ENCODE measurements around the gene NUDT15. TPM values are rescaled to one million over a fixed set of nuclear protein-coding genes. Genes with fewer than 3 reads are reported as not detected.
"Not testable (repeated sequence)": the region's sequence is repeated elsewhere in the genome, so short reads cannot be mapped to it uniquely, and the experiment has no call there.

NUDT15 gene
- total RNA-seq, 4 donors from 2014 or later = 5.6 to 10.0 (median 9.1) TPM

DNA sequence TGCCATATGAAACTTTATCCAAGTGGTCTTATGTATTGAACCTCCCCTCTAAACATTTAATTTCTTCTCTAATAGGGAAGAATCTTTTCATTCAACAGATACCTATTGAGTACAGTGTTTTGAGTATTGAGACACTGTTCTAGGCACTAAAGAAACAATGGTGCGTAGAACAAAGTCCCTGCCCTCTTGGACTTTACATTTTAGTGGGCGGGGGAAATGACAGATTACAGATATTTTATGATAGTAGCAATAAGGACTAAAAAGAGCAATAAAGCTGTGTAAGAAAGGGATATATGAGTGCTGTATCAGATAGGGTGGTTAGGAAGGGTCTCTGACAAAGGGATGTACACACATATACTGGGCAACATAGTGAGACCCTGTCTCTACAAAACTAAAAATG, 5.4 kb downstream of the NUDT15 start:
- no peaks in the 10 kb centered on the region for H3K27me3 ChIP-seq
- peaks cover 20% of the 10 kb centered on the region for H3K36me3 ChIP-seq
- no peak overlapping the region for H3K27ac ChIP-seq
- WGBS = 94% methylated on average over 2 of the region's 2 CpGs
- DNase-seq (ENCODE audit: low spot score in 2 of 2) = no peak
- no peak for TF ChIP-seq POLR2AphosphoS5 (IDR thresholded peaks at IDR 0.05)
- TF ChIP-seq, protein P1, sequence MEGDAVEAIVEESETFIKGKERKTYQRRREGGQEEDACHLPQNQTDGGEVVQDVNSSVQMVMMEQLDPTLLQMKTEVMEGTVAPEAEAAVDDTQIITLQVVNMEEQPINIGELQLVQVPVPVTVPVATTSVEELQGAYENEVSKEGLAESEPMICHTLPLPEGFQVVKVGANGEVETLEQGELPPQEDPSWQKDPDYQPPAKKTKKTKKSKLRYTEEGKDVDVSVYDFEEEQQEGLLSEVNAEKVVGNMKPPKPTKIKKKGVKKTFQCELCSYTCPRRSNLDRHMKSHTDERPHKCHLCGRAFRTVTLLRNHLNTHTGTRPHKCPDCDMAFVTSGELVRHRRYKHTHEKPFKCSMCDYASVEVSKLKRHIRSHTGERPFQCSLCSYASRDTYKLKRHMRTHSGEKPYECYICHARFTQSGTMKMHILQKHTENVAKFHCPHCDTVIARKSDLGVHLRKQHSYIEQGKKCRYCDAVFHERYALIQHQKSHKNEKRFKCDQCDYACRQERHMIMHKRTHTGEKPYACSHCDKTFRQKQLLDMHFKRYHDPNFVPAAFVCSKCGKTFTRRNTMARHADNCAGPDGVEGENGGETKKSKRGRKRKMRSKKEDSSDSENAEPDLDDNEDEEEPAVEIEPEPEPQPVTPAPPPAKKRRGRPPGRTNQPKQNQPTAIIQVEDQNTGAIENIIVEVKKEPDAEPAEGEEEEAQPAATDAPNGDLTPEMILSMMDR (IDR thresholded peaks at IDR 0.05) = no peak
- TF ChIP-seq EP300 (IDR thresholded peaks at IDR 0.05) = no peak
- TF ChIP-seq POLR2A (IDR thresholded peaks at IDR 0.05) = no peak
- no peak overlapping the region for H3K4me3 ChIP-seq
- no peaks in the 10 kb centered on the region for H3K9me3 ChIP-seq
- peaks cover 8% of the 10 kb centered on the region for H3K4me1 ChIP-seq

DNA sequence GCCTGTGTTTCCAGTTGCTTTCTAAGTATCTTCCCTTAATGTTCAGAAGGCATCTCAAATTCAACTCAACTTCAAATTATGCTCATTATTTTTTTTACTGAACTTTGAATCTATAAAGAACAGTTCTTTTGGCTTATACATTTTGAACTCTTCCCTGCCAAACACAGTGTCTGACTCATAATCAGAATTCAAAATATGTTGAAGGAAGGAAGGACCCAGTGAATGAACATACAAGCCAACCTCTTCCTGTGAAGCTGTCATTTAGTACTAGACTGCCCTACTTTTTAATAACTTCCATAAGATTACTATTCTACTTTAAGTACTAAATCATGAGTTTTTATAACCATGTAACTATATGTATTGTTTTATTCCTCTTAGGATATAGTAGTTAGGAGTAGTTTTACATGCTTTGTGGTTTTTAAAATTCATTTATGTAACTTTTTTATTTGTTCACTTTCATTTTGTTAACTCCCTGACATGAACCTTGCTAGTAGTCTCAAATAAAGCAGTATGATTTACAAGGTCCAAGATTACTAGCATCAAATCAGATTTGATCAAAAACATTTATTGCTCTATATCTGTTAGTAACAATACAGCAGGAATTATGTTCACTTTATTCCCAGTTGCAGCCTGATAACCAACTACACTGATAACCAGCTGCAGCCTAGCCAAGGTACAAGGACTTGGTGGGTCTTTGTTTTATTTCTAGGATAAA, 6.4 kb downstream of the NUDT15 start:
- H3K4me3 ChIP-seq = no peak overlapping the region
- no peaks in the 10 kb centered on the region for H3K9me3 ChIP-seq
- no peak for DNase-seq (ENCODE audit: low spot score in 2 of 2)
- no peaks in the 10 kb centered on the region for H3K27me3 ChIP-seq
- TF ChIP-seq POLR2A (IDR thresholded peaks at IDR 0.05) (no peak), EP300 (IDR thresholded peaks at IDR 0.05) (no peak), POLR2AphosphoS5 (IDR thresholded peaks at IDR 0.05) (no peak)
- TF ChIP-seq, protein P1 (IDR thresholded peaks at IDR 0.05) = no peak
- H3K36me3 ChIP-seq = peaks cover 25% of the 10 kb centered on the region
- no peak overlapping the region for H3K27ac ChIP-seq
- H3K4me1 ChIP-seq = no peaks in the 10 kb centered on the region

DNA sequence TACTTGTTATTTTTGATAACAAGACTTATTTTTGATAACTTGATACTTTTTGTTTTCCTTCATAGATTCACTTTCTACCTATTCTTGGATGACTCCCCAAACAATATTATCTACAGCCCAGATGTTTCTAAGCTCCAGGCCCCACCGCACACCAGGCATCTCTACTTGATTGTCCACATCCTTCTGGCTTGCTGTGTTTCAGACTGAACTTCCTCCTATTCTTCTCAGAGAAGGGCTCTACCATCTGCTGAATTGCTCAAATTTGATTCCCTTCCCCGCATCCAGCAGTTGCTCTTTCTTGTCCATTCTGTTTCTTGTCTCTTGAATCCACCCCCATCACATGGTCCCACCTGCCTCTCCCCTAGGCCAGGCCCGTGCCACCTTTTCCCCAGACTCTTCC, 13.0 kb downstream of the NUDT15 start:
- Histone ChIP-seq H3K4me1 (no peaks in the 10 kb centered on the region), H3K9me3 (no peaks in the 10 kb centered on the region), H3K27me3 (no peaks in the 10 kb centered on the region), H3K4me3 (no peak overlapping the region), H3K36me3 (peaks cover 66% of the 10 kb centered on the region), H3K27ac (no peak overlapping the region)
- TF ChIP-seq POLR2A (IDR thresholded peaks at IDR 0.05) = no peak
- no peak for TF ChIP-seq EP300 (IDR thresholded peaks at IDR 0.05)
- TF ChIP-seq POLR2AphosphoS5 (IDR thresholded peaks at IDR 0.05) = no peak
- TF ChIP-seq, protein P1 (IDR thresholded peaks at IDR 0.05) = no peak
- no peak for DNase-seq (ENCODE audit: low spot score in 2 of 2)
- WGBS = 86% methylated on average over 3 of the region's 3 CpGs

DNA sequence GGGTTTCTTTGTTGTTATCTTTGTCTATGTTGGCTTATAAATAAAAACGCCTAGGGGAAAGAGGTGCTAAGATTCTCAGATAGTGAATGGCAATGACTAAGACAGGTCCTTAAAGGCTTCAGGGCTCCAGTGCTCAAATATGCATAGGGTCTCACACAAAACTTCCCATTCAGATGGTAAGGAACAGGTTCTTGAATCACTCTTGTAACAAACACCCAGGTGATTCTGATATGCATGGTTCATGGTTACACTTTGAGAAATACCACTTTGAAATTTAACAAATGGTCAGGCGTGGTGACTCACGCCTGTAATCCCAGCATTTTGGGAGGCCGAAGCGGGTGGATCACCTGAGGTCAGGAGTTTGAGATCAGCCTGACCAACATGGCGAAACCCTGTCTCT, 17.1 kb downstream of the NUDT15 start:
- Histone ChIP-seq H3K9me3 (no peaks in the 10 kb centered on the region), H3K27ac (no peak overlapping the region), H3K4me3 (no peak overlapping the region), H3K4me1 (no peaks in the 10 kb centered on the region), H3K36me3 (peaks cover 48% of the 10 kb centered on the region), H3K27me3 (no peaks in the 10 kb centered on the region)
- WGBS = 92% methylated on average over 6 of the region's 6 CpGs
- TF ChIP-seq POLR2AphosphoS5 (IDR thresholded peaks at IDR 0.05) = no peak
- TF ChIP-seq, protein P1 (IDR thresholded peaks at IDR 0.05) = no peak
- no peak for TF ChIP-seq POLR2A (IDR thresholded peaks at IDR 0.05)
- no peak for TF ChIP-seq EP300 (IDR thresholded peaks at IDR 0.05)
- DNase-seq (ENCODE audit: low spot score in 2 of 2) = no peak

DNA sequence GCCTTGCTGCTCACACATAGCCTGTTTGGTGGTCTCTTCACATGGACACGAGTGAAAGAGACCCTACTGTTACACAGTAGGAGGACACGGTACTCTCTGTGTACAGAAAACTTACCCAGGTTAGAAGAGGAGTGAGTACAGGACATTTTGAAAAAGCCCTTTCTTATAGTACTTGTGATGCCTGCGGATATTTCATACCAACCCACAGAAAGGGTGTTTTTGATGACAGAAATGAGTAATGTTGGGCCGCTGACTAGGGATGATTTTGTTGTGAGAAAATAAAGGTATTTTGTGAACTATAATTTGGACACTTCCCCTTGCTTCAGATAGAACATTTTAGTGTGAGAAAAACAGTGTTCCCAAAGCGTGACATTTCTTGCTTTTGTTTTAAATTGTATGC, 18.2 kb downstream of the NUDT15 start:
- Histone ChIP-seq H3K36me3 (peaks cover 40% of the 10 kb centered on the region), H3K4me1 (no peaks in the 10 kb centered on the region), H3K27ac (no peak overlapping the region), H3K9me3 (no peaks in the 10 kb centered on the region), H3K27me3 (no peaks in the 10 kb centered on the region), H3K4me3 (no peak overlapping the region)
- DNase-seq (ENCODE audit: low spot score in 2 of 2) = no peak
- WGBS = 86% methylated on average over 5 of the region's 5 CpGs
- TF ChIP-seq EP300 (IDR thresholded peaks at IDR 0.05) = no peak
- TF ChIP-seq, protein P1 (IDR thresholded peaks at IDR 0.05) = no peak
- no peak for TF ChIP-seq POLR2AphosphoS5 (IDR thresholded peaks at IDR 0.05)
- TF ChIP-seq POLR2A (IDR thresholded peaks at IDR 0.05) = no peak

DNA sequence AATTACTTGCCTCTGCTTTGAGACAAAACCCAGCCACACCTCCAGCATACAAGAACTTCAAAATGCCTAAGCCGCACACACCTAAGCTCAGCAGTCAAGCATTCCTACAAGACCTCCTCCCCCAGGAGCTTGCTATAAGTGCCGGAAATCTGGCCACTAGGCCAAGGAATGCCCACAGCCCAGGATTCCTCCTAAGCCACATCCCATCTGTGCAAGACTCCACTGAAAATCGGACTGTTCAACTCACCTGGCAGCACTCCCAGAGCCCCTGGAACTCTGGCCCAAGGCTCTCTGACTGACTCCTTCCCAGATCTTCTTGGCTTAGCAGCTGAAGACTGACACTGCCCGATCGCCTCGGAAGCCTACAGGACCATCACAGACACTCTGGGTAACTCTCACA, 21.0 kb downstream of the NUDT15 start:
- WGBS = 83% methylated on average over 6 of the region's 6 CpGs
- H3K27ac ChIP-seq; H3K9me3 ChIP-seq; DNase-seq (ENCODE audit: low spot score in 2 of 2); H3K4me1 ChIP-seq; H3K27me3 ChIP-seq; H3K4me3 ChIP-seq: not testable (repeated sequence)
- peaks cover 13% of the 10 kb centered on the region for H3K36me3 ChIP-seq

DNA sequence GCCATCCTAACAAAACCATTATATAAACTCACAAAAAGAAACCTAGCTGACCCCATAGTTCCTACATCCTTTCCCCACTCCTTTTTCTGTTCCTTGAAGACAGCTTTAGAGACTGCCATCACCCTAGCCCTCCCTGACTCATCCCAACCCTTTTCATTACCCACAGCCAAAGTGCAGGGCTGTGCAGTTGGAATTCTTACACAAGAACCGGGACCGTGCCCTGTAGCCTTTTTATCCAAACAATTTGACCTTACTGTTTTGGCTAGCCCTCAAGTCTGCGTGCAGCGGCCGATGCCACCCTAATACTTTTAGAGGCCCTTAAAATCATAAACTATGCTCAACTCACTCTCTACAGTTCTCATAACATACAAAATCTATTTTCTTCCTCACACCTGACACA, 22.4 kb downstream of the NUDT15 start:
- H3K4me1 ChIP-seq; H3K27ac ChIP-seq; H3K4me3 ChIP-seq; H3K27me3 ChIP-seq; DNase-seq (ENCODE audit: low spot score in 2 of 2); H3K36me3 ChIP-seq; H3K9me3 ChIP-seq: not testable (repeated sequence)
- 78% methylated on average over 5 of the region's 5 CpGs for WGBS

Measured in suprapubic skin (tissue), 4 donors.